GM12801 (cell line): ENCODE results near the gene SNX9.

Experiments
- CTCF ChIP-seq: IDR thresholded peaks from one replicate; pipeline ENCODE4 v1.5.1; 2011; ENCODE audit warnings: control low read depth; ENCODE audit not compliant: insufficient read length; ENCODE audit errors: extremely low read depth

SNX9 gene

DNA sequence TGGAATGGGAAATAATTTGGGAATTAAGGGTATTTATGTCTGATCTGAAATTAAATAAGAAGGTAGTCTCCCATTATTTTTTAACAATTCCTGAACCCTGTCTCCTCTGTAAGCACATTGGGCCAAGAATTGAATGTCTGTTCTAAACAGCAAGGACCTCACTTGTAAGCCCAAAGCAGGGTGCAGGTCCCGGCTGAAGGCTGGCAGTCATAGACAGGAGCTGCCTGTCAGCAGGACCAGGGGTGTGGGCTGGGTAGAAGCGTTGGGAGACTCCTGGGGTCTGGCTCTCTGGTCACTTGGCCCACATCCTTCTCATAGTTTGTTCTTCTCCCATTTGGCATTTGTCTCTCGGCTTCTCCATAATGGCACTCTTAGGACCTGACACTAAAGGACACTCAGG, 75.6 kb downstream of the SNX9 start:
- no peak for TF ChIP-seq CTCF

- no peak for TF ChIP-seq CTCF
Measured at GRCh38 chr6:157904999-157905398, 82.0 kb downstream of the SNX9 start.

- no peak for TF ChIP-seq CTCF
Measured at GRCh38 chr6:157905590-157906342, 82.7 kb downstream of the SNX9 start.

- no peak for TF ChIP-seq CTCF
Measured at GRCh38 chr6:157906537-157907061, 83.6 kb downstream of the SNX9 start.

DNA sequence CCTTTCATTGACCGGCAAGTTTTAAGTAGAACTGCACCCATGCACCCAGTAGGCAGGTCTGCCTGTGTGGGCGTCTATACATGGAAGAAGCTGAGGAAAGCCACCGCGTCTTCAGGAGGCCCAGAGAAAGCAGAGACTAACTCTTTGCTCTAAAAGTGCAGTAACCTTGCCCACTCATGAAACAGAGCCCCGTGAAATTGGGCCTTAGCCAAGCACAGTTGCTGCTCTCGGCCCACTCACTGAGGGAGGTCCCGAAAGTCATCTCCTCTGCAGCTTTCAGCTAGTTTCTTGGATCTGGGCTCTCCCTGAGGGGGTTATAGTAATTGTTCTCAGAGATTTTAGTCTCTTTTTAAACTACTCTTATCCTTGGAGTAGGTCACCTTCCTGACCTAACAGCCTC, 84.6 kb downstream of the SNX9 start:
- no peak for TF ChIP-seq CTCF

GRCh38 chr6:157908369-157909281, 85.6 kb downstream of the SNX9 start:
- no peak for TF ChIP-seq CTCF

DNA sequence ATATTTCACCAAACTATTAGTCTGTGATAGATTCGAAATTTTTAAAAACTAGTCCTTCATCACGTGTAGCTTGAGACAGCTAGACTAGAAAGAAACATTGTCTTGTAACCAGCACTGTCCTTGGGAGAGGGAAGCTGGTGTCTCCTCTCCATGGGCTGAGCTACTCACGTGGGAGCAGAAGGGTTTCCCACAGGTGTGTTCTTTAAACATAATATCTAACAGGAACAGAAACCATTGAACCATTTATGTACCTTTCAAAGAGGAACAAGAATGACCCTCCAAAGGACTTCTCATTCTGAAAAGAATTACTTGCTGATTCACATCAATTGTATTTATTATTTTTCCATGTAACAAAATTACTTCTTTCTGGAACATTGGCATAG, 86.2 kb downstream of the SNX9 start:
- no peak for TF ChIP-seq CTCF
